SU-DHL-6 (cell line): ENCODE data around the gene ME3.

Experiments used
- H2AFZ ChIP-seq: fragments of 200-600 bp; sonication (generic); 2 replicates; pipeline ENCODE4 v1.6.1; 2014; ENCODE audit warnings: low read depth, mild to moderate bottlenecking, moderate library complexity, mixed read lengths, antibody characterized with exemption, low read length; ENCODE audit not compliant: severe bottlenecking
- H3F3A ChIP-seq: fragments of 200-600 bp; shearing (Covaris generic); 2 replicates; pipeline ENCODE4 v1.6.0; 2016; ENCODE audit warnings: antibody characterized with exemption, mild to moderate bottlenecking; ENCODE audit not compliant: insufficient read depth
- H3K27ac ChIP-seq: fragments of 200-600 bp; sonication (generic); 2 replicates; pipeline ENCODE4 v1.5.1; 2016; ENCODE audit warnings: low read depth, mild to moderate bottlenecking, low read length, moderate library complexity, mixed read lengths
- H3K27me3 ChIP-seq: fragments of 200-600 bp; sonication (generic), shearing (Covaris generic); 2 replicates; pipeline ENCODE4 v1.6.0; 2014; ENCODE audit warnings: mild to moderate bottlenecking, low read length
- H3K36me3 ChIP-seq: fragments of 200-600 bp; sonication (generic); 2 replicates; pipeline ENCODE4 v1.6.1; 2014; ENCODE audit warnings: mild to moderate bottlenecking, low read length, mixed read lengths
- H3K4me2 ChIP-seq: fragments of 300-600, 200-600 bp; shearing (Covaris generic), sonication (generic); 2 replicates; pipeline ENCODE4 v1.6.0; 2014; ENCODE audit warnings: low read length, low read depth, mild to moderate bottlenecking; ENCODE audit not compliant: poor library complexity, severe bottlenecking
- H3K4me3 ChIP-seq: fragments of 200-600 bp; sonication (generic); 2 replicates; pipeline ENCODE4 v1.5.1; 2014; ENCODE audit warnings: antibody characterized with exemption, low read length, mild to moderate bottlenecking, mixed read lengths; ENCODE audit not compliant: insufficient read depth, poor library complexity, severe bottlenecking
- H3K79me2 ChIP-seq: fragments of 200-600 bp; sonication (generic); 2 replicates; pipeline ENCODE4 v1.6.1; 2014; ENCODE audit warnings: mild to moderate bottlenecking, low read length, moderate library complexity; ENCODE audit not compliant: insufficient read depth
- H3K9ac ChIP-seq: fragments of 200-600 bp; sonication (generic); 2 replicates; pipeline ENCODE4 v1.7.0; 2014; ENCODE audit warnings: mild to moderate bottlenecking, low read length
- H3K9me2 ChIP-seq: fragments of 200-600 bp; sonication (generic); replicated peaks from 2 replicates; pipeline ENCODE4 v1.6.1; 2014; ENCODE audit warnings: low read length; ENCODE audit not compliant: insufficient read depth
- H3K9me3 ChIP-seq: fragments of 200-600 bp; sonication (generic); 2 replicates; pipeline ENCODE4 v1.6.1; 2014; ENCODE audit warnings: low read length, mixed read lengths; ENCODE audit not compliant: insufficient read depth
- H4K20me1 ChIP-seq: fragments of 200-600 bp; sonication (generic); 2 replicates; pipeline ENCODE4 v1.6.1; 2014; ENCODE audit warnings: low read depth, mild to moderate bottlenecking, antibody characterized with exemption, low read length, moderate library complexity, mixed read lengths
- CTCF ChIP-seq: fragments of 200-600 bp; sonication (generic); IDR thresholded peaks from one replicate; pipeline ENCODE4 v1.5.1; 2017; ENCODE audit warnings: antibody characterized with exemption, mild to moderate bottlenecking, low read length, moderate library complexity; ENCODE audit not compliant: insufficient read depth, poor library complexity, severe bottlenecking
- EZH2phosphoT487 ChIP-seq: fragments of 200-600 bp; sonication (generic), shearing (Covaris generic); conservative IDR thresholded peaks from 2 replicates; pipeline ENCODE4 v1.6.1; 2018; ENCODE audit warnings: mild to moderate bottlenecking, antibody characterized with exemption, low read length, moderate library complexity, mixed read lengths

Gene ME3

GRCh38 chr11:86687185-86687778, 14.9 kb upstream of the ME3 start:
- no peak overlapping the region for H3K4me3 ChIP-seq
- H3K9me2 ChIP-seq = no peaks in the 10 kb centered on the region
- no peaks in the 10 kb centered on the region for H3K27me3 ChIP-seq
- no peaks in the 10 kb centered on the region for H3K79me2 ChIP-seq
- no peaks in the 10 kb centered on the region for H3F3A ChIP-seq
- no peak overlapping the region for H3K27ac ChIP-seq
- no peak overlapping the region for H2AFZ ChIP-seq
- no peaks in the 10 kb centered on the region for H3K36me3 ChIP-seq
- no peak for TF ChIP-seq EZH2phosphoT487
- TF ChIP-seq CTCF = no peak
- no peaks in the 10 kb centered on the region for H4K20me1 ChIP-seq
- H3K9me3 ChIP-seq = no peaks in the 10 kb centered on the region
- no peak overlapping the region for H3K4me2 ChIP-seq
- no peak overlapping the region for H3K9ac ChIP-seq

DNA sequence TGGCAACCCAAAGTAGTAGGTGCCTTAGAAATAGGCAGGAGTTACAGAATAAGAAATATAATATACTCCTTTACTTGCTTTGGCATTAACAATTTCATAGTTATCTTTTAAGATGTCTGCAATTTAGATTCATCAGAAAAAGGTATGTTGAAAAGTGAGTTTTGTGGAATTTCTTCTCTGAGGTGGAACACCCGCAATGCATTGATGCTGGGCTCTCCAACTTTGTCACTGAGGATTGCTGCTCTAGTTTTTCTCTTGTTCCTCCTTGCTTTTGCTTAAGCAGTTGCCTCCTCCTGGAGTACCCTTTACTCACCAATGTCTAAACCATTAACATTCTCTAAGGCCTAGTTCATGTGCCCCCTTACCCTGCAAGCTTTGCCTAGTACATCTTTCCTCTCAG, 14.1 kb upstream of the ME3 start:
- Histone ChIP-seq H3F3A (no peaks in the 10 kb centered on the region), H3K9me3 (no peaks in the 10 kb centered on the region), H3K4me3 (no peak overlapping the region), H3K4me2 (no peak overlapping the region), H2AFZ (no peak overlapping the region), H3K9ac (no peak overlapping the region), H3K27me3 (no peaks in the 10 kb centered on the region), H3K36me3 (no peaks in the 10 kb centered on the region), H4K20me1 (no peaks in the 10 kb centered on the region), H3K9me2 (no peaks in the 10 kb centered on the region), H3K79me2 (no peaks in the 10 kb centered on the region), H3K27ac (no peak overlapping the region)
- TF ChIP-seq EZH2phosphoT487 (no peak), CTCF (no peak)

DNA sequence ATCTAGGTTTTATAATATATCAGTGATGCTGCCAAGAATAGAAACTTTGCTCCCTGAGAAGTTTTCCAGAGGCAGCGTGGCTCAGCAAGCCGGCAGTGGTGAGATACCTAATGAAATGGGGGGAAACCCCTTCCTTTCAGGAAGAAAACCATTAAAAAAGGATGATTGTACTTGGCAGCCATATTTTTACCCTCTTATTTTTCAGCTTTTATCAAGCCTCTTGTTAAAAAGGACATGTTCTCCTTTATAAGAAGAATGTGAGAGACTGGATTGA, 9.0 kb upstream of the ME3 start:
- Histone ChIP-seq H3K9me2 (no peaks in the 10 kb centered on the region), H3K36me3 (no peaks in the 10 kb centered on the region), H3K9me3 (no peaks in the 10 kb centered on the region), H3K79me2 (no peaks in the 10 kb centered on the region), H2AFZ (no peak overlapping the region), H4K20me1 (no peaks in the 10 kb centered on the region), H3K9ac (no peak overlapping the region), H3F3A (no peaks in the 10 kb centered on the region), H3K27ac (no peak overlapping the region), H3K4me3 (no peak overlapping the region), H3K27me3 (no peaks in the 10 kb centered on the region), H3K4me2 (no peak overlapping the region)
- TF ChIP-seq CTCF (no peak), EZH2phosphoT487 (no peak)
